Measurements from ENCODE around the gene SIL1.

DNA sequence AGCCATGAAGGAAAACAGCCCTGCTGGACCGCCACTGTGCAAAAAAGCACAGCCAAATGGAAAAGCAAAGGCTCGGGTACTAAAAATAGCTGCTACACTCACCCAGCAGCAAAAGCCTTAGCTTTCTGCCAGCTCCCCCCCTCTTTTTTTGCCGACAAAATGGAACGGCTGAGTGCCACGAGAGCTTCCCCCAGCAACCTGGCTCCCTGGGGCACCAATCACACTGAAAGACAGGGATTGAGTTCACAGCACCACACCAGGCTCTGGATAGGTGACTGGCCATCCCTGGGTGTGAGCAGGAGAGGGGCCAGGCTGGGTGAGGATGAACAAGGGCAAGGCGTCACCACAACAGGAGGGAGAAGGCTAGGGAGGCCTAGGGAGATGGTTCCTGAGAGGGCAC is 66.7 kb downstream of the SIL1 start:
- TF ChIP-seq, protein P1, sequence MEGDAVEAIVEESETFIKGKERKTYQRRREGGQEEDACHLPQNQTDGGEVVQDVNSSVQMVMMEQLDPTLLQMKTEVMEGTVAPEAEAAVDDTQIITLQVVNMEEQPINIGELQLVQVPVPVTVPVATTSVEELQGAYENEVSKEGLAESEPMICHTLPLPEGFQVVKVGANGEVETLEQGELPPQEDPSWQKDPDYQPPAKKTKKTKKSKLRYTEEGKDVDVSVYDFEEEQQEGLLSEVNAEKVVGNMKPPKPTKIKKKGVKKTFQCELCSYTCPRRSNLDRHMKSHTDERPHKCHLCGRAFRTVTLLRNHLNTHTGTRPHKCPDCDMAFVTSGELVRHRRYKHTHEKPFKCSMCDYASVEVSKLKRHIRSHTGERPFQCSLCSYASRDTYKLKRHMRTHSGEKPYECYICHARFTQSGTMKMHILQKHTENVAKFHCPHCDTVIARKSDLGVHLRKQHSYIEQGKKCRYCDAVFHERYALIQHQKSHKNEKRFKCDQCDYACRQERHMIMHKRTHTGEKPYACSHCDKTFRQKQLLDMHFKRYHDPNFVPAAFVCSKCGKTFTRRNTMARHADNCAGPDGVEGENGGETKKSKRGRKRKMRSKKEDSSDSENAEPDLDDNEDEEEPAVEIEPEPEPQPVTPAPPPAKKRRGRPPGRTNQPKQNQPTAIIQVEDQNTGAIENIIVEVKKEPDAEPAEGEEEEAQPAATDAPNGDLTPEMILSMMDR (IDR thresholded peaks at IDR 0.05): no peak
- TF ChIP-seq, protein P2, sequence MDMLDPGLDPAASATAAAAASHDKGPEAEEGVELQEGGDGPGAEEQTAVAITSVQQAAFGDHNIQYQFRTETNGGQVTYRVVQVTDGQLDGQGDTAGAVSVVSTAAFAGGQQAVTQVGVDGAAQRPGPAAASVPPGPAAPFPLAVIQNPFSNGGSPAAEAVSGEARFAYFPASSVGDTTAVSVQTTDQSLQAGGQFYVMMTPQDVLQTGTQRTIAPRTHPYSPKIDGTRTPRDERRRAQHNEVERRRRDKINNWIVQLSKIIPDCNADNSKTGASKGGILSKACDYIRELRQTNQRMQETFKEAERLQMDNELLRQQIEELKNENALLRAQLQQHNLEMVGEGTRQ (CRISPR knock-in tag; IDR thresholded peaks at IDR 0.05): no peak
- no peak for TF ChIP-seq IRF2 (CRISPR knock-in tag; IDR thresholded peaks at IDR 0.05; ENCODE audit: borderline replicate concordance, low read depth)
- TF ChIP-seq NR2C2 (CRISPR knock-in tag; IDR thresholded peaks at IDR 0.05): no peak
- TF ChIP-seq RELA (CRISPR knock-in tag; IDR thresholded peaks at IDR 0.05; ENCODE audit: borderline replicate concordance): no peak
- TF ChIP-seq ZNF396 (CRISPR knock-in tag; IDR thresholded peaks at IDR 0.05; ENCODE audit: borderline replicate concordance): no peak
- TF ChIP-seq, protein P3, sequence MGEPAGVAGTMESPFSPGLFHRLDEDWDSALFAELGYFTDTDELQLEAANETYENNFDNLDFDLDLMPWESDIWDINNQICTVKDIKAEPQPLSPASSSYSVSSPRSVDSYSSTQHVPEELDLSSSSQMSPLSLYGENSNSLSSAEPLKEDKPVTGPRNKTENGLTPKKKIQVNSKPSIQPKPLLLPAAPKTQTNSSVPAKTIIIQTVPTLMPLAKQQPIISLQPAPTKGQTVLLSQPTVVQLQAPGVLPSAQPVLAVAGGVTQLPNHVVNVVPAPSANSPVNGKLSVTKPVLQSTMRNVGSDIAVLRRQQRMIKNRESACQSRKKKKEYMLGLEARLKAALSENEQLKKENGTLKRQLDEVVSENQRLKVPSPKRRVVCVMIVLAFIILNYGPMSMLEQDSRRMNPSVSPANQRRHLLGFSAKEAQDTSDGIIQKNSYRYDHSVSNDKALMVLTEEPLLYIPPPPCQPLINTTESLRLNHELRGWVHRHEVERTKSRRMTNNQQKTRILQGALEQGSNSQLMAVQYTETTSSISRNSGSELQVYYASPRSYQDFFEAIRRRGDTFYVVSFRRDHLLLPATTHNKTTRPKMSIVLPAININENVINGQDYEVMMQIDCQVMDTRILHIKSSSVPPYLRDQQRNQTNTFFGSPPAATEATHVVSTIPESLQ (CRISPR knock-in tag; IDR thresholded peaks at IDR 0.05): no peak
- no peak for TF ChIP-seq TCF7 (CRISPR knock-in tag; IDR thresholded peaks at IDR 0.05; ENCODE audit: low read depth)
- no peak for TF ChIP-seq FOXJ3 (CRISPR knock-in tag; IDR thresholded peaks at IDR 0.05; ENCODE audit: borderline replicate concordance)
- TF ChIP-seq, protein P4, sequence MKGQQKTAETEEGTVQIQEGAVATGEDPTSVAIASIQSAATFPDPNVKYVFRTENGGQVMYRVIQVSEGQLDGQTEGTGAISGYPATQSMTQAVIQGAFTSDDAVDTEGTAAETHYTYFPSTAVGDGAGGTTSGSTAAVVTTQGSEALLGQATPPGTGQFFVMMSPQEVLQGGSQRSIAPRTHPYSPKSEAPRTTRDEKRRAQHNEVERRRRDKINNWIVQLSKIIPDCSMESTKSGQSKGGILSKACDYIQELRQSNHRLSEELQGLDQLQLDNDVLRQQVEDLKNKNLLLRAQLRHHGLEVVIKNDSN (CRISPR knock-in tag; IDR thresholded peaks at IDR 0.05): no peak
- TF ChIP-seq, protein P5, sequence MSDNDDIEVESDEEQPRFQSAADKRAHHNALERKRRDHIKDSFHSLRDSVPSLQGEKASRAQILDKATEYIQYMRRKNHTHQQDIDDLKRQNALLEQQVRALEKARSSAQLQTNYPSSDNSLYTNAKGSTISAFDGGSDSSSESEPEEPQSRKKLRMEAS (CRISPR knock-in tag; IDR thresholded peaks at IDR 0.05): no peak
- TF ChIP-seq ELF4 (CRISPR knock-in tag; IDR thresholded peaks at IDR 0.05; ENCODE audit: low read depth): no peak

All from WTC11 (cell line).